Measurements from ENCODE around the gene CMTM1.
"Not testable (repeated sequence)": the region's sequence is repeated elsewhere in the genome, so short reads cannot be mapped to it uniquely, and the experiment has no call there.

CMTM1 gene

DNA sequence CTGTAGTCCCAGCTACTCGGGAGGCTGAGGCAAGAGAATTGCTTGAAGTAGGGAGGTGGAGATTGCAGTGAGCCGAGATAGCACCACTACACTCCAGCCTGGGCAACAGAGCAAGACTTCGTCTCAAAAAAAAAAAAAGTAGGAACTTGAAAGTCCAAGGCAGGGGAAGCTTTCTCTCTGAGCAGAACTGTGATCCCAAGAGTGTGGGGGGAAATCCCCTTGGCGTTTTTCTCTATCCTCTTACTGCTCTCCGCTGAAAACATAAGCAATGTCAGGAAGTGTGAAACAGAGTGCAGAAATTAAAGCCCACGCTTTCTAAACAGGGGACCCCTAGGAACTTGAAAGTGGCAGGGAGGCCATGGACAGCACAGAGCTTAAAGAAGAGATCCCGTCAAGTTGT lies 28.5 kb downstream of the CMTM1 start:
- Histone ChIP-seq H4K20me1 (ENCODE audit: insufficient read depth) (no peaks in the 10 kb centered on the region), H3K27ac (no peak overlapping the region), H3K9ac (no peak overlapping the region), H3K4me1 (ENCODE audit: low read depth, poor library complexity, severe bottlenecking) (peaks cover 9% of the 10 kb centered on the region), H3K36me3 (ENCODE audit: insufficient read depth) (no peaks in the 10 kb centered on the region), H3K79me2 (ENCODE audit: insufficient read depth, low read depth) (no peaks in the 10 kb centered on the region), H2AFZ (ENCODE audit: low read depth) (no peak overlapping the region), H3K27me3 (ENCODE audit: insufficient read depth, low read depth) (peaks cover 7% of the 10 kb centered on the region; the same call in 1 of the 2 replicates), H3K4me3 (IDR thresholded peaks at IDR 0.05; ENCODE audit: insufficient read depth, low read depth, low read length) (no peak overlapping the region), H3K4me2 (no peak overlapping the region)
- no peak for TF ChIP-seq CTCF (conservative IDR thresholded peaks at IDR 0.05; ENCODE audit: low read depth, low read length)

DNA sequence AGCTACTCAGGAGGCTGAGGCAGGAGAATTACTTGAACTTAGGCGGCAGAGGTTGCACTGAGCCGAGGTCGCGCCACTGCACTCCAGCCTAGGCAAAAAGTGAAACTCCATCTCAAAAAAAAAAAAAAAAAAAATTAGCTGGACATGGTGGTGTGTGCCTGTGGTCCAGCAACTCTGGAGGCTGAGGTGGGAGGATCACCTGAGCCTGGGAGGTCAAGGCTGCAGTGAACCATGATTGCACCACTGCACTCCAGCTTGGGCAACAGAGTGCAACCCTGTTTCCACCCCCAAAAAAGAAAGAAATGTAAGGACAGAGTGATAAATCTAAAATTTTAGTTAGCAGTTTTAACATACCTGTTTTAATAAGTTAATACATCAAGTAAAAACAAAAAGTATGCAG lies 30.3 kb downstream of the CMTM1 start:
- H3K36me3 ChIP-seq (ENCODE audit: insufficient read depth); H3K27me3 ChIP-seq (ENCODE audit: insufficient read depth, low read depth); H3K27ac ChIP-seq; H3K9ac ChIP-seq; H3K4me3 ChIP-seq (IDR thresholded peaks at IDR 0.05; ENCODE audit: insufficient read depth, low read depth, low read length); H4K20me1 ChIP-seq (ENCODE audit: insufficient read depth); H2AFZ ChIP-seq (ENCODE audit: low read depth); H3K4me2 ChIP-seq; H3K79me2 ChIP-seq (ENCODE audit: insufficient read depth, low read depth); H3K4me1 ChIP-seq (ENCODE audit: low read depth, poor library complexity, severe bottlenecking): not testable (repeated sequence)

DNA sequence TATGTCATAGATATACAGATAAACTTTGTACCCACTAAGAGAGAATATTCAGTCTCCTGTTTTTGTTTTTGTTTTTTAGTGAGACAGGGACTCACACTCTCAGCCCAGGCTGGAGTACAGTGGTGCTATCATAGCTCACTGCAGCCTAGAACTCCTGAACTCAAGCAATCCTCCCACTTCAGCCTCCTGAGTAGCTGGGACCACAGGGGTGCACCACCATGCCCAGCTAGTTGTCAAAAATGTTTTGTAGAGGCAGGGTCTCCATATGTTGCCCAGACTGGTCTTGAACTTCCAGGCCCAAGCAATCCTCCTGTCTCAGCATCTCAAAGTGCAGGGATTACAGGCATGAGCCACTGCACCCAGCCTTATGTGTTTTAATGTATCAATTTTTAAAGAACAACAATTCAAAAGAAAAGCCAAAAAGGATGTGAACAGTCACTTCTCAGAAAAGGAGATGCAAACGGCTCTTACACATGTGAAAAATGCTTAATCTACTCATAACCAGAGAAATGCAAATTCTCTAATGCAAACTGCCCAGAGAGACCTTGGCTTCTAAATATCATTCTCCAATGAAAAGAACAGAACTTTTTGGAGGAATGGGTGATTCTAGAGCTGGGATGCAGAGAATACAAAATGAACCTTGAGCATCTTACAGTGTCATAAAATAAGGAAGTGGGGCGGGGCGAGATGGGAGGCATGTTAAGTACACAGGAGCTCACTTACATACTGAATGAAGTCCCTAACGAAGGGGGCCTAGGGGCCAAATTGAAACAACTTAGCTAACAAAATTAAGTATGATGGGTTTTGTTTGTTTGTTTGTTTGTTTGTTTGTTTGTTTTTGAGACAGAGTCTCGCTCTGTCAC lies 31.0 kb downstream of the CMTM1 start:
- no peak overlapping the region for H3K9ac ChIP-seq
- H4K20me1 ChIP-seq (ENCODE audit: insufficient read depth): no peaks in the 10 kb centered on the region
- H3K4me2 ChIP-seq: no peak overlapping the region
- H3K4me1 ChIP-seq (ENCODE audit: low read depth, poor library complexity, severe bottlenecking): no peaks in the 10 kb centered on the region
- no peak overlapping the region for H2AFZ ChIP-seq (ENCODE audit: low read depth)
- H3K4me3 ChIP-seq (IDR thresholded peaks at IDR 0.05; ENCODE audit: insufficient read depth, low read depth, low read length): no peak overlapping the region
- no peaks in the 10 kb centered on the region for H3K79me2 ChIP-seq (ENCODE audit: insufficient read depth, low read depth)
- TF ChIP-seq CTCF (conservative IDR thresholded peaks at IDR 0.05; ENCODE audit: low read depth, low read length): no peak
- no peaks in the 10 kb centered on the region; the same call in 1 of the 2 replicates for H3K27me3 ChIP-seq (ENCODE audit: insufficient read depth, low read depth)
- no peak overlapping the region for H3K27ac ChIP-seq
- H3K36me3 ChIP-seq (ENCODE audit: insufficient read depth): no peaks in the 10 kb centered on the region

- Histone ChIP-seq H3K79me2 (ENCODE audit: insufficient read depth, low read depth) (no peaks in the 10 kb centered on the region), H3K4me2 (no peak overlapping the region), H3K4me1 (ENCODE audit: low read depth, poor library complexity, severe bottlenecking) (peaks cover 5% of the 10 kb centered on the region)
These were observed 31.9 kb downstream of the CMTM1 start for GRCh38 chr16:66598111-66598510.

More at GRCh38 chr16:66598111-66598510, 31.9 kb downstream of the CMTM1 start:
- no peaks in the 10 kb centered on the region for H3K36me3 ChIP-seq (ENCODE audit: insufficient read depth)
- H3K27me3 ChIP-seq (ENCODE audit: insufficient read depth, low read depth): no peaks in the 10 kb centered on the region; the same call in 1 of the 2 replicates
- H2AFZ ChIP-seq (ENCODE audit: low read depth): no peak overlapping the region
- no peak for TF ChIP-seq CTCF (conservative IDR thresholded peaks at IDR 0.05; ENCODE audit: low read depth, low read length)
- no peaks in the 10 kb centered on the region for H4K20me1 ChIP-seq (ENCODE audit: insufficient read depth)
- no peak overlapping the region for H3K27ac ChIP-seq
- H3K9ac ChIP-seq: no peak overlapping the region
- no peak overlapping the region for H3K4me3 ChIP-seq (IDR thresholded peaks at IDR 0.05; ENCODE audit: insufficient read depth, low read depth, low read length)
